GM12878 (cell line): ENCODE measurements around the gene SOX6.

Experiments
- FOXM1 ChIP-seq: IDR thresholded peaks from 2 replicates; pipeline ENCODE4 v1.6.1; 2012; ENCODE audit warnings: low read depth, mild to moderate bottlenecking, inconsistent platforms, low read length, moderate library complexity
- KAT2A ChIP-seq: conservative IDR thresholded peaks from 2 replicates; pipeline ENCODE4 v1.6.1; 2011; ENCODE audit warnings: low read depth, low read length; ENCODE audit not compliant: control insufficient read depth
- MTA2 ChIP-seq: fragments of 450-650 bp; IDR thresholded peaks from 2 replicates; pipeline ENCODE4 v1.6.1; 2016; ENCODE audit warnings: low read depth, mild to moderate bottlenecking, moderate library complexity
- SMC3 ChIP-seq: IDR thresholded peaks from 2 replicates; pipeline ENCODE4 v1.6.1; 2011; ENCODE audit warnings: low read length, improper control_type of control experiment, borderline replicate concordance
- TF ChIP-seq, protein P1 (sequence below), 3 experiments: IDR thresholded peaks in 2 of 3; conservative IDR thresholded peaks in 1 of 3; 2 replicates each; pipeline ENCODE4 v1.5.1; 2011; ENCODE audit warnings: low read depth in 3 of 3, low read length in 3 of 3, mild to moderate bottlenecking in 3 of 3, control low read depth in 2 of 3, moderate library complexity in 2 of 3, inconsistent platforms in 1 of 3, mixed read lengths in 1 of 3; ENCODE audit not compliant: control insufficient read depth in 2 of 3, insufficient read depth in 1 of 3; ENCODE audit errors: extremely low read depth in 1 of 3

DNA sequence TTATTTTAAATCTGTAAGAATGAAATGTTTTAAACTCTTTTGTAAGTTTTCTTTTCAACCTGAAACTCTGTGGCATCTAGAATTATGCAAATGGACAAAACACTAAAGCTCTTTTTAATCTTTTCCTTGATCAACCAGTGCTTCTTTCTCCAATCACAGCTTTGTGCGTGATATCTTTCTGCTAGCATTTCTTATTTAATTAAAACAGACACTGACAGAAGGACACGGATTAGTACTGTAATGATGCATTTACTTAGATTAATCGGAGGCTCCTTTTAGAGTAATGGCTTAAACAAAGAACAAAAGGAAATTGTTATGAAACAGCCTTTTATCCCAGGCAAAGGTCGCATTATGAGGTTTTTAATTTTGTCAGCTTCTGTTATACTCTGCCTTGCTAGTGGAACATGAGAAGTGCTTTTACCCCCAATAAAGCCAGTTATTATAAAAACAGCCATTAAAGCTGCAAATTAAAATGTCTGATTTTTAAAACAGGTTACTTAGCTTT is 48.5 kb upstream of the SOX6 start:
- TF ChIP-seq SMC3 (no peak), KAT2A (no peak), MTA2 (no peak), FOXM1 (no peak)
- TF ChIP-seq, protein P1, sequence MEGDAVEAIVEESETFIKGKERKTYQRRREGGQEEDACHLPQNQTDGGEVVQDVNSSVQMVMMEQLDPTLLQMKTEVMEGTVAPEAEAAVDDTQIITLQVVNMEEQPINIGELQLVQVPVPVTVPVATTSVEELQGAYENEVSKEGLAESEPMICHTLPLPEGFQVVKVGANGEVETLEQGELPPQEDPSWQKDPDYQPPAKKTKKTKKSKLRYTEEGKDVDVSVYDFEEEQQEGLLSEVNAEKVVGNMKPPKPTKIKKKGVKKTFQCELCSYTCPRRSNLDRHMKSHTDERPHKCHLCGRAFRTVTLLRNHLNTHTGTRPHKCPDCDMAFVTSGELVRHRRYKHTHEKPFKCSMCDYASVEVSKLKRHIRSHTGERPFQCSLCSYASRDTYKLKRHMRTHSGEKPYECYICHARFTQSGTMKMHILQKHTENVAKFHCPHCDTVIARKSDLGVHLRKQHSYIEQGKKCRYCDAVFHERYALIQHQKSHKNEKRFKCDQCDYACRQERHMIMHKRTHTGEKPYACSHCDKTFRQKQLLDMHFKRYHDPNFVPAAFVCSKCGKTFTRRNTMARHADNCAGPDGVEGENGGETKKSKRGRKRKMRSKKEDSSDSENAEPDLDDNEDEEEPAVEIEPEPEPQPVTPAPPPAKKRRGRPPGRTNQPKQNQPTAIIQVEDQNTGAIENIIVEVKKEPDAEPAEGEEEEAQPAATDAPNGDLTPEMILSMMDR (IDR thresholded peaks at IDR 0.05 in 2 of 3, conservative IDR thresholded peaks at IDR 0.05 in 1 of 3; ENCODE audit: control insufficient read depth in 2 of 3, extremely low read depth in 1 of 3, insufficient read depth in 1 of 3, low read depth in 3 of 3, low read length in 3 of 3) = no peak
